ENCODE results near the gene OSBPL9. TPM values are rescaled to one million over a fixed set of nuclear protein-coding genes. Genes with fewer than 3 reads are reported as not detected.
"Not testable (repeated sequence)": the region's sequence is repeated elsewhere in the genome, so short reads cannot be mapped to it uniquely, and the experiment has no call there.

Gene OSBPL9
- total RNA-seq, 1 donor from 2014 or later: 49.3 TPM

GRCh38 chr1:51690285-51690961, 73.5 kb downstream of the OSBPL9 start:
- Mint-ChIP-seq H3K27me3 (ENCODE audit: low read depth) (no peaks in the 10 kb centered on the region), H3K27ac (no peak overlapping the region), H3K36me3 (ENCODE audit: low read depth) (no peaks in the 10 kb centered on the region), H3K9me3 (no peaks in the 10 kb centered on the region), H3K4me1 (ENCODE audit: low read depth) (peaks cover 4% of the 10 kb centered on the region), H3K4me3 (ENCODE audit: low read depth) (no peak overlapping the region)
- intact Hi-C loops (cut with micrococcal nuclease): no loop called here
- no peak for DNase-seq (ENCODE audit: low spot score)

DNA sequence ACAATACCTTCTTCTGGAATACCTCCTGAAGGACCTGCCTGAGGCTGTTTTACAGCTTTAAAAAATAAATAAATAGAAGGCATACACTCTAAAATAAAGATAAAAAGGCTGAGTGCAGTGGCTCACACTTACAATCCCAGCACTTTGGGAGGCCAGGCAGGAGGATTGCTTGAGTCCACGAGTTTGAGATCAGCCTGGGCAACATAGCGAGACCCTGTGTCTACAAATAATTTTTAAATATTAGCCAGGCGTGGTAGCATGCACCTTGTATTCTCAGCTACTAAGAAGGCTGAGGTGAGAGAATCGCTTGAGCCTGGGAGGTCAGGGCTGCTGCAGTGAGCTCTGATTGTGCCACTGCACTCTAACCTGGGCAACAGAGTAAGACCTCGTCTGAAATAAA, 75.0 kb downstream of the OSBPL9 start:
- no peak overlapping the region for H3K27ac Mint-ChIP-seq
- H3K9me3 Mint-ChIP-seq: no peaks in the 10 kb centered on the region
- no peak overlapping the region for H3K4me3 Mint-ChIP-seq (ENCODE audit: low read depth)
- no peak for DNase-seq (ENCODE audit: low spot score)
- intact Hi-C loops (cut with micrococcal nuclease): no loop called here
- H3K27me3 Mint-ChIP-seq (ENCODE audit: low read depth): no peaks in the 10 kb centered on the region
- H3K4me1 Mint-ChIP-seq (ENCODE audit: low read depth): peaks cover 4% of the 10 kb centered on the region
- H3K36me3 Mint-ChIP-seq (ENCODE audit: low read depth): no peaks in the 10 kb centered on the region

GRCh38 chr1:51693419-51694155, 76.7 kb downstream of the OSBPL9 start:
- no peak overlapping the region for H3K4me3 Mint-ChIP-seq (ENCODE audit: low read depth)
- no peaks in the 10 kb centered on the region for H3K9me3 Mint-ChIP-seq
- H3K4me1 Mint-ChIP-seq (ENCODE audit: low read depth): peaks cover 4% of the 10 kb centered on the region
- DNase-seq (ENCODE audit: low spot score): no peak
- intact Hi-C loops (cut with micrococcal nuclease): no loop called here
- H3K27me3 Mint-ChIP-seq (ENCODE audit: low read depth): no peaks in the 10 kb centered on the region
- H3K27ac Mint-ChIP-seq: no peak overlapping the region
- H3K36me3 Mint-ChIP-seq (ENCODE audit: low read depth): no peaks in the 10 kb centered on the region

GRCh38 chr1:51697166-51697565, 80.3 kb downstream of the OSBPL9 start:
- H3K9me3 Mint-ChIP-seq: no peaks in the 10 kb centered on the region
- H3K4me3 Mint-ChIP-seq (ENCODE audit: low read depth): no peak overlapping the region
- H3K36me3 Mint-ChIP-seq (ENCODE audit: low read depth): no peaks in the 10 kb centered on the region
- intact Hi-C loops (cut with micrococcal nuclease): no loop called here
- H3K27me3 Mint-ChIP-seq (ENCODE audit: low read depth): no peaks in the 10 kb centered on the region
- H3K4me1 Mint-ChIP-seq (ENCODE audit: low read depth): no peaks in the 10 kb centered on the region
- H3K27ac Mint-ChIP-seq: no peak overlapping the region
- DNase-seq (ENCODE audit: low spot score): no peak

- Mint-ChIP-seq H3K27me3 (ENCODE audit: low read depth) (peaks cover 3% of the 10 kb centered on the region), H3K9me3 (no peaks in the 10 kb centered on the region), H3K36me3 (ENCODE audit: low read depth) (no peaks in the 10 kb centered on the region), H3K27ac (no peak overlapping the region), H3K4me3 (ENCODE audit: low read depth) (no peak overlapping the region), H3K4me1 (ENCODE audit: low read depth) (no peaks in the 10 kb centered on the region)
- no peak for DNase-seq (ENCODE audit: low spot score)
- intact Hi-C loops (cut with micrococcal nuclease): no loop called here
These were observed 82.5 kb downstream of the OSBPL9 start for GRCh38 chr1:51699391-51699790.

- DNase-seq (ENCODE audit: low spot score); H3K4me1 Mint-ChIP-seq (ENCODE audit: low read depth); H3K27me3 Mint-ChIP-seq (ENCODE audit: low read depth); H3K27ac Mint-ChIP-seq; H3K36me3 Mint-ChIP-seq (ENCODE audit: low read depth); H3K4me3 Mint-ChIP-seq (ENCODE audit: low read depth); H3K9me3 Mint-ChIP-seq; intact Hi-C loops (cut with micrococcal nuclease): not testable (repeated sequence)
These were observed 84.9 kb downstream of the OSBPL9 start for GRCh38 chr1:51701782-51702181.

GRCh38 chr1:51702220-51702619, 85.3 kb downstream of the OSBPL9 start:
- H3K27me3 Mint-ChIP-seq (ENCODE audit: low read depth); H3K4me3 Mint-ChIP-seq (ENCODE audit: low read depth); H3K36me3 Mint-ChIP-seq (ENCODE audit: low read depth); intact Hi-C loops (cut with micrococcal nuclease); H3K4me1 Mint-ChIP-seq (ENCODE audit: low read depth); H3K27ac Mint-ChIP-seq; H3K9me3 Mint-ChIP-seq; DNase-seq (ENCODE audit: low spot score): not testable (repeated sequence)

DNA sequence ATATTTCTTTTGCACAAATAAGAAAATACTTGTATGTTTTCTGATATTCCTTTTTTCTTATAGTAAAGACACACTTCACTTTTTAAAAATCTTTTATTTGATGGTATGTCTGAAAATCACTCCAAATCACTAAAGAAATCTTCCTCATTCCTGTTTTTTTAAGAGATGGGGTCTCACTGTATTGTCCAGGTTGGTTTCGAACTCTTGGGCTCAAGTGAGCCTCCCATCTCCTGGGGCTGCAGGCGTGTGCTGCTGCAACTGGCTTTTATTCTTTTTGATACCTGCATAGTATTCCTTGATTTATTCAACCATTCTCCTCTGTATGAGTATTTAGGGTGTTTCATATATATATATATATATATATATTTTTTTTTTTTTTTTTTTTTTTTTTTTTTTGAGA, 88.1 kb downstream of the OSBPL9 start:
- Mint-ChIP-seq H3K36me3 (ENCODE audit: low read depth) (no peaks in the 10 kb centered on the region), H3K4me3 (ENCODE audit: low read depth) (no peak overlapping the region), H3K27ac (no peak overlapping the region), H3K27me3 (ENCODE audit: low read depth) (peaks cover 5% of the 10 kb centered on the region), H3K9me3 (no peaks in the 10 kb centered on the region), H3K4me1 (ENCODE audit: low read depth) (no peaks in the 10 kb centered on the region)
- DNase-seq (ENCODE audit: low spot score): no peak
- intact Hi-C loops (cut with micrococcal nuclease): no loop called here

DNA sequence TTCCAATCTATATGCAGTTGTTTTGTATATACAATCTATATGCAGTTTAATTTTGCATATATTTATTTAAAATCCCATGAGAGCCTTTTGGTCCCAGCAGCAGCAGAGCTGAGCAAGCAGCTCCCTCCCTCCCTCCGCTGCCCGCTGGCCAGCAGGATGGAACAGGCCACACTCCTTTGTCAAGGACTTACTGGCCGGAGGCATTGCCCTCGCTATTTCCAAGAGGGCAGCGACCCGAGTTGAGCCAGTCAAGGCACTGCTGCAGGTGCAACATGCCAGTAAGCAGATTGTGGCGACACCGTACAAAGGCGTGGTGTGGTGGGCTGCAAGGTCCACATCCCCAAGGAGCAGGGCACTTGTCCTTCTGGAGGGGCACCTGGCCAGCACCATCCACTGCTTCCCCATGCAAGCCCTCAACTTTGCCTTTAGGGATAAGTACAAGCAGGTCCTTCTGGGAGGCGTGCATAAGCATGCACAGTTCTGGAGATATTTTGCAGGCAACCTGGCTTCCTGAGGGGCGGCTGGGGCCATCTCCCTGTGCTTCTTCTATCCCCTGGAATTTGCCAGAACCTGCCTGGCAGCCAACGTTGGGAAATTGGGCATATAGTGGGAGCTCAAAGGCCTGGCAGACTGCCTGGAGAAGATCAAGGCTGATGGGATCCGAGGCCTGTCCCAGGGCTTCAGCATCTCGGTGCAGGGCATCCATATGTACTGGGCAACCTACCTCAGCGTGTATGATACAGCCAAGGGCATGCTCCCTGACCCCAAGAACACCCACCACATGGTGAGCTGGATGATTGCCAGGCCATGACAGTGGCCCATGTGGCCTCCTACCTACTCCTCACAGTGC, 92.2 kb downstream of the OSBPL9 start:
- H3K27me3 Mint-ChIP-seq (ENCODE audit: low read depth): peaks cover 1% of the 10 kb centered on the region
- no peak for DNase-seq (ENCODE audit: low spot score)
- H3K36me3 Mint-ChIP-seq (ENCODE audit: low read depth): no peaks in the 10 kb centered on the region
- intact Hi-C loops (cut with micrococcal nuclease): no loop called here
- no peak overlapping the region for H3K27ac Mint-ChIP-seq
- no peaks in the 10 kb centered on the region for H3K4me1 Mint-ChIP-seq (ENCODE audit: low read depth)
- H3K4me3 Mint-ChIP-seq (ENCODE audit: low read depth): no peak overlapping the region
- H3K9me3 Mint-ChIP-seq: no peaks in the 10 kb centered on the region

- no peak for DNase-seq (ENCODE audit: low spot score)
- Mint-ChIP-seq H3K4me1 (ENCODE audit: low read depth) (peaks cover 2% of the 10 kb centered on the region), H3K4me3 (ENCODE audit: low read depth) (no peak overlapping the region), H3K27ac (no peak overlapping the region), H3K27me3 (ENCODE audit: low read depth) (peaks cover 1% of the 10 kb centered on the region), H3K9me3 (no peaks in the 10 kb centered on the region), H3K36me3 (ENCODE audit: low read depth) (no peaks in the 10 kb centered on the region)
- intact Hi-C loops (cut with micrococcal nuclease): no loop called here
These were observed 93.1 kb downstream of the OSBPL9 start for GRCh38 chr1:51709951-51710350.

- Mint-ChIP-seq H3K27me3 (ENCODE audit: low read depth) (no peaks in the 10 kb centered on the region), H3K27ac (no peak overlapping the region), H3K4me1 (ENCODE audit: low read depth) (peaks cover 2% of the 10 kb centered on the region), H3K36me3 (ENCODE audit: low read depth) (no peaks in the 10 kb centered on the region), H3K4me3 (ENCODE audit: low read depth) (no peak overlapping the region), H3K9me3 (no peaks in the 10 kb centered on the region)
- intact Hi-C loops (cut with micrococcal nuclease): no loop called here
- no peak for DNase-seq (ENCODE audit: low spot score)
These were observed 95.7 kb downstream of the OSBPL9 start for GRCh38 chr1:51712590-51712989.

DNA sequence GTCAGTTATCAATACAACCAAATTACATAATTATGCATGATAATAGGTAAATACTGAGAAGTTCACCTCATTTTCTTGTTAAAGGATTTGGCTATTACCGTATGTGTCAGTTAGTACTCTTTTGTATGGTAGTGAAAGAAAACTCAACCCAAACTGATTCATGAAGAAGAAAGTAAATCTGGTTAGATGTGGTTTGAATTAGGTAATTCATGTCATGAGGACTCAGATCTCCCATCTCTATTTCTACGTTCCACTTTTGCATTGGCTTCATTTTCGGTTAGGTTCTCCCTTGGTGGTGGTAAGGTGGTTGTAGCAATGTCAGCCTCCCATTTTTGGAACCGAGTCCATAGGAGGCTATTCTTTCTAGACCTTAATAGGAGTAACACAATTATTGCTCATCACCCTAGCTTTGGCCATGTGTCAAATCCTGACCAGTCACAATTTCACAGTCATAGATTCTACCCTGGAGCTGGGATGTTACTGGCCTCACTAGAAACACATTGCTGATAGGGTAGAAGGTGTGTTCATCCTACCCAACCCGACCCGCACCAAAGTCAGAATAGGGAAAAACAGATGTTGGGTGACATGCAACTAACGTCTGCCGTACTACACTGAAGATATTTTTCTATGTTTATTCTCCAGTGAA, 97.6 kb downstream of the OSBPL9 start:
- H3K4me3 Mint-ChIP-seq (ENCODE audit: low read depth): no peak overlapping the region
- no peaks in the 10 kb centered on the region for H3K36me3 Mint-ChIP-seq (ENCODE audit: low read depth)
- no peak for DNase-seq (ENCODE audit: low spot score)
- no peaks in the 10 kb centered on the region for H3K27me3 Mint-ChIP-seq (ENCODE audit: low read depth)
- no peak overlapping the region for H3K27ac Mint-ChIP-seq
- H3K4me1 Mint-ChIP-seq (ENCODE audit: low read depth): peaks cover 3% of the 10 kb centered on the region
- intact Hi-C loops (cut with micrococcal nuclease): no loop called here
- H3K9me3 Mint-ChIP-seq: no peaks in the 10 kb centered on the region

Data from activated T-helper 2 cell treated with anti-CD3 and anti-CD28 coated beads, Interferon-gamma antibody, Interleukin-2, Interleukin-4, amounts not matched to agents 10 μg/mL and 5 μg/mL and 100 μg/mL, durations not matched to agents 14 hours and 24 hours and 36 hours (primary cell).